ENCODE data around the gene PSMF1. TPM values are rescaled to one million over a fixed set of nuclear protein-coding genes. Genes with fewer than 3 reads are reported as not detected.
A peak's percentile ranks its signal among the peaks of the same experiment; 100 is the strongest.

Gene PSMF1
- total RNA-seq, 1 experiment from 2014 or later = 26.3 TPM

- no peaks in the 10 kb centered on the region for H3K36me3 ChIP-seq (ENCODE audit: insufficient read depth, low read length)
- no peak overlapping the region for H3K9ac ChIP-seq (ENCODE audit: low read length)
- no peak overlapping the region for H3K4me3 ChIP-seq (ENCODE audit: low read length)
- no peaks in the 10 kb centered on the region for H4K20me1 ChIP-seq (ENCODE audit: insufficient read depth, low read depth, low read length)
- no peaks in the 10 kb centered on the region for H3K79me2 ChIP-seq (ENCODE audit: low read length)
- no peak overlapping the region for H2AFZ ChIP-seq (ENCODE audit: low read length)
- H3K4me1 ChIP-seq (ENCODE audit: low read length) = no peaks in the 10 kb centered on the region
- no peaks in the 10 kb centered on the region for H3K9me3 ChIP-seq (ENCODE audit: low read length)
- no peak overlapping the region for H3K4me2 ChIP-seq (ENCODE audit: low read depth, low read length, poor library complexity, severe bottlenecking)
- H3K27me3 ChIP-seq (ENCODE audit: low read length) = no peaks in the 10 kb centered on the region
- no peaks in the 10 kb centered on the region for H3K9me2 ChIP-seq (replicated peaks; ENCODE audit: insufficient read depth, low read length)
- no peak for DNase-seq
- H3K27ac ChIP-seq (ENCODE audit: low read length) = no peak overlapping the region
These were observed 63.7 kb downstream of the PSMF1 start for GRCh38 chr20:1182106-1182505.

DNA sequence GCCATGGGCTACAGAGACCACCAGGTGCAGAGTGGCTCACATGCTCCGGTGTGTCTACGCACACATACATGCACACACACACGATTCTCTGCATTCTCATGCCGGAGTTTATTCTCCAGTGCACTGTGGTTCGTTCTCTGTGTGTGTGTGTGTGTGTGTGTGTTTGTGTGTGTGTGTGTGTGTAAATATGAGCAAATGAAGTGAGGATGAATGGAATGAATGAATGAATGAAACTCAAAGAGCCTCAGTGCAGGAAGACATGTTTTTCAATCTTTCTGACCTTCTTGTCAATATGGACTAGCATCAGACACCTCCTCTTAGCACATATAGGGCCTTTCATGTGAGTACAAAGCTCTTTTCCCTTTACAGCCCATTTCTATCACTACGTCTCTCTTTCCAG, 64.8 kb downstream of the PSMF1 start:
- Histone ChIP-seq H3K4me3 (ENCODE audit: low read length) (no peak overlapping the region), H3K79me2 (ENCODE audit: low read length) (no peaks in the 10 kb centered on the region), H2AFZ (ENCODE audit: low read length) (no peak overlapping the region), H3K4me1 (ENCODE audit: low read length) (no peaks in the 10 kb centered on the region), H3K4me2 (ENCODE audit: low read depth, low read length, poor library complexity, severe bottlenecking) (no peak overlapping the region), H3K9me2 (replicated peaks; ENCODE audit: insufficient read depth, low read length) (no peaks in the 10 kb centered on the region), H3K9ac (ENCODE audit: low read length) (no peak overlapping the region), H4K20me1 (ENCODE audit: insufficient read depth, low read depth, low read length) (no peaks in the 10 kb centered on the region), H3K36me3 (ENCODE audit: insufficient read depth, low read length) (no peaks in the 10 kb centered on the region), H3K27ac (ENCODE audit: low read length) (no peak overlapping the region), H3K9me3 (ENCODE audit: low read length) (no peaks in the 10 kb centered on the region), H3K27me3 (ENCODE audit: low read length) (no peaks in the 10 kb centered on the region)
- DNase-seq = no peak

DNA sequence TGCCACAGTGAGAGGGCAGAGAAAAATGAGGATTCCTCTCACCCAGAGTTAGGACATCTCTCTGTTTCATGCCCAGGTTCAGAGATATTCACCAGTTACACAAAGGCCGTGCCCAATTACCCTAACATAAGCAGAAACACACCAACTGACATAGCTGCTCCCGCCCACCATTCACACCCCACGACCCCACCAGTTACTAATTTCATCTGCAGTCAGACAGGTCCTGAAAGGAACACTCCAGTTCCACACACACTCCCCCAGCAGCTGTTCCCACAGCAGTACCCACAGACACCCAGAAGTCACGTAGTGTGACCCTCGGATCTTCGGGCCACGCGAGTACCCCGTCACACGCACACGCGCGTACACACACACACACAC, 65.8 kb downstream of the PSMF1 start:
- Histone ChIP-seq H3K27me3 (ENCODE audit: low read length) (no peaks in the 10 kb centered on the region), H3K4me2 (ENCODE audit: low read depth, low read length, poor library complexity, severe bottlenecking) (no peak overlapping the region), H3K4me1 (ENCODE audit: low read length) (no peaks in the 10 kb centered on the region), H4K20me1 (ENCODE audit: insufficient read depth, low read depth, low read length) (no peaks in the 10 kb centered on the region), H3K27ac (ENCODE audit: low read length) (no peak overlapping the region), H3K9ac (ENCODE audit: low read length) (no peak overlapping the region), H3K4me3 (ENCODE audit: low read length) (no peak overlapping the region), H3K79me2 (ENCODE audit: low read length) (no peaks in the 10 kb centered on the region), H3K9me3 (ENCODE audit: low read length) (no peaks in the 10 kb centered on the region), H3K9me2 (replicated peaks; ENCODE audit: insufficient read depth, low read length) (no peaks in the 10 kb centered on the region), H2AFZ (ENCODE audit: low read length) (no peak overlapping the region), H3K36me3 (ENCODE audit: insufficient read depth, low read length) (no peaks in the 10 kb centered on the region)
- no peak for DNase-seq

DNA sequence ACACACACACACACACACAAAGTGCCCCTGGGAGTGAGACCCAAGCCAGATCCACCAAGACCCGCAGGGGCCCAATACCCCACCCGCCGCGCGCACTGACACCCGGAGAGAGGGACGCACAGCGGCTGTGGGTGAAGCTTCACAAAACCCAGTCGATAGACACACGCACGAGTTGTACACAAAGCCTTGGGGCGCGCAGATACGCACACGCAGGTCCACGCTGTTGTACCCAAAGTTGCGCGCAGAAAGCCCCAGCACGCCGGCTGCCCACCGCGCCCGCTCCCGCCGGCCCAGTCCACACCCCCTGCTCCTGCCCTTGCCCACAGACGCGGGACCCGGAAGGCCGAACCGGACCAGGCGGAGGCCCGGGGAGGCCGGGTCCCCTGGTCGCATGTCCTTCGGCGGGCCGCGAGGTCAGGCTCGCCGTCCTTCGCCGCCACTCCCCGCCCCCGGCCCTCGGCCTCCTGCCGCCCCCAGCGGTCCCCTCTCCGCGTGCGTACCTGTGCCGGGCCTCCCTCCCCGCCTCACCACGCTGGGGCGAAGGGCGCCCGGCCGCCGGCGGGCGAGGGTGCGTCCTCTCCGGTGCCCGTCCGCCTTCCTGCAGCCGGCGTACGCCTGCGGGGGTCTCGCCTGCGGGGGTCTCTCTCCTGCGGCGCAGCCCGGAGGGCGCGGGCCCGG, 66.4 kb downstream of the PSMF1 start, which contains the start of gene TMEM74B:
Gene TMEM74B, minus strand, starts transcription at position 344 of the 678 bp plus-strand sequence. CDS start 1,180 bp downstream, outside the sequence.
- no peaks in the 10 kb centered on the region for H3K9me2 ChIP-seq (replicated peaks; ENCODE audit: insufficient read depth, low read length)
- DNase-seq = no peak
- H3K27me3 ChIP-seq (ENCODE audit: low read length) = no peaks in the 10 kb centered on the region
- H3K9me3 ChIP-seq (ENCODE audit: low read length) = no peaks in the 10 kb centered on the region
- H3K36me3 ChIP-seq (ENCODE audit: insufficient read depth, low read length) = no peaks in the 10 kb centered on the region
- no peak within 1 kb of the TSS for H2AFZ ChIP-seq (ENCODE audit: low read length)
- H3K4me3 ChIP-seq (ENCODE audit: low read length) = no peak within 1 kb of the TSS
- no peak within 1 kb of the TSS for H3K27ac ChIP-seq (ENCODE audit: low read length)
- H3K4me2 ChIP-seq (ENCODE audit: low read depth, low read length, poor library complexity, severe bottlenecking) = no peak within 1 kb of the TSS
- no peaks in the 10 kb centered on the region for H3K4me1 ChIP-seq (ENCODE audit: low read length)
- H4K20me1 ChIP-seq (ENCODE audit: insufficient read depth, low read depth, low read length) = no peaks in the 10 kb centered on the region
- H3K9ac ChIP-seq (ENCODE audit: low read length) = no peak within 1 kb of the TSS
- H3K79me2 ChIP-seq (ENCODE audit: low read length) = no peaks in the 10 kb centered on the region

GRCh38 chr20:1185316-1185741, 66.9 kb downstream of the PSMF1 start:
- Histone ChIP-seq H3K36me3 (ENCODE audit: insufficient read depth, low read length) (no peaks in the 10 kb centered on the region), H3K4me2 (ENCODE audit: low read depth, low read length, poor library complexity, severe bottlenecking) (no peak overlapping the region), H3K9me2 (replicated peaks; ENCODE audit: insufficient read depth, low read length) (no peaks in the 10 kb centered on the region), H3K79me2 (ENCODE audit: low read length) (no peaks in the 10 kb centered on the region), H3K4me3 (ENCODE audit: low read length) (no peak overlapping the region), H3K4me1 (ENCODE audit: low read length) (no peaks in the 10 kb centered on the region), H3K9ac (ENCODE audit: low read length) (no peak overlapping the region), H2AFZ (ENCODE audit: low read length) (no peak overlapping the region), H3K9me3 (ENCODE audit: low read length) (no peaks in the 10 kb centered on the region), H3K27ac (ENCODE audit: low read length) (no peak overlapping the region), H3K27me3 (ENCODE audit: low read length) (no peaks in the 10 kb centered on the region), H4K20me1 (ENCODE audit: insufficient read depth, low read depth, low read length) (no peaks in the 10 kb centered on the region)
- no peak for DNase-seq

GRCh38 chr20:1185790-1186334, 67.5 kb downstream of the PSMF1 start:
- H2AFZ ChIP-seq (ENCODE audit: low read length) = no peak overlapping the region

GRCh38 chr20:1186367-1186991, 68.1 kb downstream of the PSMF1 start:
- Histone ChIP-seq H4K20me1 (ENCODE audit: insufficient read depth, low read depth, low read length) (no peaks in the 10 kb centered on the region), H3K27ac (ENCODE audit: low read length) (no peak overlapping the region), H3K9me2 (replicated peaks; ENCODE audit: insufficient read depth, low read length) (no peaks in the 10 kb centered on the region), H2AFZ (ENCODE audit: low read length) (no peak overlapping the region), H3K9me3 (ENCODE audit: low read length) (no peaks in the 10 kb centered on the region), H3K9ac (ENCODE audit: low read length) (no peak overlapping the region), H3K27me3 (ENCODE audit: low read length) (no peaks in the 10 kb centered on the region), H3K4me3 (ENCODE audit: low read length) (no peak overlapping the region), H3K79me2 (ENCODE audit: low read length) (no peaks in the 10 kb centered on the region), H3K36me3 (ENCODE audit: insufficient read depth, low read length) (no peaks in the 10 kb centered on the region), H3K4me1 (ENCODE audit: low read length) (no peaks in the 10 kb centered on the region), H3K4me2 (ENCODE audit: low read depth, low read length, poor library complexity, severe bottlenecking) (no peak overlapping the region)
- DNase-seq = no peak

More at GRCh38 chr20:1185790-1186334, 67.5 kb downstream of the PSMF1 start:
- H3K9me2 ChIP-seq (replicated peaks; ENCODE audit: insufficient read depth, low read length) = no peaks in the 10 kb centered on the region
- no peak overlapping the region for H3K4me2 ChIP-seq (ENCODE audit: low read depth, low read length, poor library complexity, severe bottlenecking)
- no peaks in the 10 kb centered on the region for H3K36me3 ChIP-seq (ENCODE audit: insufficient read depth, low read length)
- H4K20me1 ChIP-seq (ENCODE audit: insufficient read depth, low read depth, low read length) = no peaks in the 10 kb centered on the region
- H3K79me2 ChIP-seq (ENCODE audit: low read length) = no peaks in the 10 kb centered on the region
- no peaks in the 10 kb centered on the region for H3K4me1 ChIP-seq (ENCODE audit: low read length)
- no peaks in the 10 kb centered on the region for H3K27me3 ChIP-seq (ENCODE audit: low read length)
- H3K9me3 ChIP-seq (ENCODE audit: low read length) = no peaks in the 10 kb centered on the region
- no peak overlapping the region for H3K27ac ChIP-seq (ENCODE audit: low read length)
- peak; percentile 82 for DNase-seq
- no peak overlapping the region for H3K4me3 ChIP-seq (ENCODE audit: low read length)
- H3K9ac ChIP-seq (ENCODE audit: low read length) = no peak overlapping the region

DNA sequence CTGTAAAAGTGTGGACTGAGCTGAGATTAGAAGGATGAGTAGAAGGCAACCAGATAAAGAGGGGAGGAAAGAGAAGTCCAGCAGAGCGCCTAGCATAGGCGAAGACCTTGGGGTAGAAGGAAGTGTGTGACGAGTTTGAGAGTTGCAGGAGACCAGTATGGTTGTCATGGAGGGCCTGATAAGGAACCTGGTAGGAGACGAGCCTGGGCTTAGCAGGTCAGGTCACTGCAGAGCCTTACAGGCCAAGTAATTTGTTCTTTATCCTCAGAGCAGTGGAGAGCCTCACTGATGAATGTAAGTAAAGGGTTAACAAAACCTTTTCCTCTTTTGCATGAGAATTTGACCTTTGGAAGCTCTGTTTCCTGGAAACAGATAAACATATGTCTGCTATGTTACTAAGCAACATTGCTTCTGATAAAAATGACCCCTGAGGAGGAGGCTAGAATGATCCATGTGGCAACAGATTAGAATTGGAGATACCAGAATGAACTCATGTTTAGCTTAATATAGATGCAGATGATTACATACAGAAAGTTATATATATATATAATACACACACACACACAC, 69.3 kb downstream of the PSMF1 start:
- Histone ChIP-seq H3K27me3 (ENCODE audit: low read length) (no peaks in the 10 kb centered on the region), H4K20me1 (ENCODE audit: insufficient read depth, low read depth, low read length) (no peaks in the 10 kb centered on the region), H3K9ac (ENCODE audit: low read length) (no peak overlapping the region), H3K79me2 (ENCODE audit: low read length) (no peaks in the 10 kb centered on the region), H2AFZ (ENCODE audit: low read length) (no peak overlapping the region), H3K9me2 (replicated peaks; ENCODE audit: insufficient read depth, low read length) (no peaks in the 10 kb centered on the region), H3K36me3 (ENCODE audit: insufficient read depth, low read length) (no peaks in the 10 kb centered on the region), H3K9me3 (ENCODE audit: low read length) (no peaks in the 10 kb centered on the region), H3K27ac (ENCODE audit: low read length) (no peak overlapping the region), H3K4me3 (ENCODE audit: low read length) (no peak overlapping the region), H3K4me2 (ENCODE audit: low read depth, low read length, poor library complexity, severe bottlenecking) (no peak overlapping the region), H3K4me1 (ENCODE audit: low read length) (no peaks in the 10 kb centered on the region)
- DNase-seq = no peak
